Epithelial cell of proximal tubule (primary cell): ENCODE measurements around the gene PDCD1LG2. TPM values are rescaled to one million over a fixed set of nuclear protein-coding genes. Genes with fewer than 3 reads are reported as not detected.
"Not testable (repeated sequence)": the region's sequence is repeated elsewhere in the genome, so short reads cannot be mapped to it uniquely, and the experiment has no call there.

Source experiments
- DNase-seq: peaks from one replicate; pipeline ENCODE4 v3.0.0-alpha.2; 2011; ENCODE audit warnings: low read depth
- H3K4me3 ChIP-seq: 2 replicates; pipeline ENCODE4 v1.5.1; 2011; ENCODE audit warnings: low read depth, mild to moderate bottlenecking, low read length
- CTCF ChIP-seq: conservative IDR thresholded peaks from 2 replicates; pipeline ENCODE4 v1.5.1; 2012; ENCODE audit warnings: low read depth, mild to moderate bottlenecking, low read length
- total RNA-seq: library from RNA; depleted of rRNA; stranded (reverse); fragments of >200 nt; gene quantifications from 2 replicates; pipeline ENCODE4 v1.2.3, GENCODE V29; 2015

PDCD1LG2 gene
- total RNA-seq, 1 donor from 2014 or later = 2.7 TPM

- H3K4me3 ChIP-seq = no peak overlapping the region
- no peak for TF ChIP-seq CTCF
- peak; percentile 73 for DNase-seq
Observed at GRCh38 chr9:5493679-5494511, 16.4 kb upstream of the PDCD1LG2 start.

- H3K4me3 ChIP-seq, DNase-seq: not testable (repeated sequence)
Observed at GRCh38 chr9:5494765-5495164, 15.6 kb upstream of the PDCD1LG2 start.

GRCh38 chr9:5499157-5499556, 11.2 kb upstream of the PDCD1LG2 start:
- no peak overlapping the region for H3K4me3 ChIP-seq
- no peak for DNase-seq
- TF ChIP-seq CTCF = no peak

GRCh38 chr9:5499889-5500398, 10.4 kb upstream of the PDCD1LG2 start:
- no peak for DNase-seq
- H3K4me3 ChIP-seq = no peak overlapping the region
- TF ChIP-seq CTCF = no peak

GRCh38 chr9:5500441-5501235, 9.7 kb upstream of the PDCD1LG2 start:
- DNase-seq = no peak
- no peak for TF ChIP-seq CTCF
- H3K4me3 ChIP-seq = no peak overlapping the region

- TF ChIP-seq CTCF = no peak
- DNase-seq = no peak
- H3K4me3 ChIP-seq = no peak overlapping the region
Observed at GRCh38 chr9:5502553-5502952, 7.8 kb upstream of the PDCD1LG2 start.

- H3K4me3 ChIP-seq = no peak overlapping the region
- peak; percentile 74 for DNase-seq
- no peak for TF ChIP-seq CTCF
Observed at GRCh38 chr9:5509573-5509972, 758 bp upstream of the PDCD1LG2 start.
